HG02884 (cell line): ENCODE results near the gene SYT12.
"Not testable (repeated sequence)": the region's sequence is repeated elsewhere in the genome, so short reads cannot be mapped to it uniquely, and the experiment has no call there.

ENCODE experiments used
- ATAC-seq: cut with Tn5 transposase; IDR thresholded peaks from one replicate; pipeline ENCODE4 v1.9.1; 2021; ENCODE audit warnings: mild to moderate bottlenecking, moderate library complexity; ENCODE audit not compliant: unreplicated experiment

The SYT12 gene

GRCh38 chr11:66992041-66992440, 30.9 kb upstream of the SYT12 start:
- ATAC-seq: no peak

GRCh38 chr11:66996609-66997273, 26.2 kb upstream of the SYT12 start:
- no peak for ATAC-seq

GRCh38 chr11:66999555-66999954, 23.4 kb upstream of the SYT12 start:
- no peak for ATAC-seq

- ATAC-seq: no peak
Measured at GRCh38 chr11:67001332-67001731, 21.6 kb upstream of the SYT12 start.

- ATAC-seq: no peak
Measured at GRCh38 chr11:67002297-67002913, 20.5 kb upstream of the SYT12 start.

- ATAC-seq: no peak
Measured at GRCh38 chr11:67002921-67003411, 20.0 kb upstream of the SYT12 start.

GRCh38 chr11:67005200-67005599, 17.7 kb upstream of the SYT12 start:
- ATAC-seq: not testable (repeated sequence)

GRCh38 chr11:67006029-67006884, 16.7 kb upstream of the SYT12 start:
- no peak for ATAC-seq

GRCh38 chr11:67007126-67007525, 15.8 kb upstream of the SYT12 start:
- ATAC-seq: no peak

- ATAC-seq: no peak
Measured at GRCh38 chr11:67010296-67010905, 12.5 kb upstream of the SYT12 start.

GRCh38 chr11:67013511-67014045, 9.4 kb upstream of the SYT12 start:
- no peak for ATAC-seq

GRCh38 chr11:67014343-67014742, 8.6 kb upstream of the SYT12 start:
- ATAC-seq: no peak

GRCh38 chr11:67015048-67015447, 7.9 kb upstream of the SYT12 start:
- ATAC-seq: no peak

GRCh38 chr11:67016550-67016949, 6.4 kb upstream of the SYT12 start:
- no peak for ATAC-seq

- no peak for ATAC-seq
Measured at GRCh38 chr11:67020949-67021348, 2.0 kb upstream of the SYT12 start.

GRCh38 chr11:67022341-67022933, 497 bp upstream of the SYT12 start:
- no peak for ATAC-seq

GRCh38 chr11:67023957-67024353, 1.0 kb downstream of the SYT12 start:
- no peak for ATAC-seq

GRCh38 chr11:67024410-67024809, 1.5 kb downstream of the SYT12 start:
- no peak for ATAC-seq

GRCh38 chr11:67024966-67025365, 2.0 kb downstream of the SYT12 start:
- ATAC-seq: no peak

- no peak for ATAC-seq
Measured at GRCh38 chr11:67025750-67026149, 2.8 kb downstream of the SYT12 start.

GRCh38 chr11:67026941-67027340, 4.0 kb downstream of the SYT12 start:
- no peak for ATAC-seq
